SK-N-SH (cell line): ENCODE measurements around the gene PTRH2. TPM values are rescaled to one million over a fixed set of nuclear protein-coding genes. Genes with fewer than 3 reads are reported as not detected.

Source experiments
- CTCF ChIA-PET: fragments of 300-600, 350-600 bp; formaldehyde crosslinking; extraction: SDS; loops from one replicate; lab custom pipeline; 2021; lab: Yijun Ruan, JAX
- POLR2A ChIA-PET: fragments of 350-600 bp; sonication (Branson Sonifier 250); formaldehyde crosslinking; extraction: SDS; loops from one replicate; lab custom pipeline; 2020; ENCODE audit warnings: antibody characterized with exemption, inconsistent platforms; lab: Yijun Ruan, JAX
- DNase-seq: peaks from one replicate; pipeline ENCODE4 v3.0.0; 2012
- H2AFZ ChIP-seq: fragments of 200-600 bp; sonication (generic); 2 replicates; pipeline ENCODE4 v1.8.1; 2016; ENCODE audit warnings: antibody characterized with exemption, mild to moderate bottlenecking, low read depth
- H3F3A ChIP-seq: fragments of 200-600 bp; sonication (generic); replicated peaks from 2 replicates; pipeline ENCODE3; 2016; ENCODE audit warnings: antibody characterized with exemption, mild to moderate bottlenecking; ENCODE audit not compliant: insufficient read depth
- H3K27ac ChIP-seq, 2 experiments: fragments of 200-500 bp in 1 of 2; fragments of 200-600 bp in 1 of 2; sonication (Bioruptor generic) in 1 of 2; sonication (generic), shearing (Covaris generic) in 1 of 2; 2 replicates each; pipeline versions ENCODE4 v1.5.1 to v1.6.1; 2014 to 2016; ENCODE audit warnings: low read depth in 2 of 2, inconsistent platforms in 1 of 2, low read length in 1 of 2, mild to moderate bottlenecking in 1 of 2, mixed read lengths in 1 of 2
- H3K27me3 ChIP-seq: fragments of 200-600 bp; sonication (generic), shearing (Covaris generic); 2 replicates; pipeline ENCODE4 v1.6.1; 2016; ENCODE audit warnings: mixed run types; ENCODE audit not compliant: insufficient read depth
- H3K36me3 ChIP-seq, 2 experiments: fragments of 200-500 bp in 1 of 2; fragments of 200-600 bp in 1 of 2; sonication (Bioruptor generic) in 1 of 2; sonication (generic) in 1 of 2; replicated peaks in 1 of 2; 2 replicates each; pipeline versions ENCODE3 to v1.5.1; 2014 to 2016; ENCODE audit warnings: low read length in 1 of 2, mild to moderate bottlenecking in 1 of 2; ENCODE audit not compliant: insufficient read depth in 2 of 2, control insufficient read depth in 1 of 2
- H3K4me1 ChIP-seq, 2 experiments: fragments of 200-500 bp in 1 of 2; fragments of 200-600 bp in 1 of 2; sonication (Bioruptor generic) in 1 of 2; sonication (generic), shearing (Covaris generic) in 1 of 2; 2 replicates each; pipeline versions ENCODE4 v1.5.1 to v1.6.1; 2014 to 2016; ENCODE audit warnings: low read depth in 1 of 2, low read length in 1 of 2, mixed run types in 1 of 2; ENCODE audit not compliant: insufficient read depth in 2 of 2, control insufficient read depth in 1 of 2
- H3K4me2 ChIP-seq: fragments of 200-600 bp; sonication (generic), shearing (Covaris generic); 2 replicates; pipeline ENCODE4 v1.6.1; 2017; ENCODE audit warnings: mixed run types
- H3K4me3 ChIP-seq, 2 experiments: fragments of 200-500 bp in 1 of 2; fragments of 200-600 bp in 1 of 2; sonication (Bioruptor generic) in 1 of 2; sonication (generic), shearing (Covaris generic) in 1 of 2; 2 replicates each; pipeline versions ENCODE4 v1.5.1 to v1.8.1; 2014 to 2016; ENCODE audit warnings: low read depth in 2 of 2, inconsistent platforms in 1 of 2, low read length in 1 of 2, mild to moderate bottlenecking in 1 of 2, mixed read lengths in 1 of 2, moderate library complexity in 1 of 2
- H3K79me2 ChIP-seq: fragments of 200-600 bp; sonication (generic); 2 replicates; pipeline ENCODE4 v1.8.1; 2017; ENCODE audit warnings: mild to moderate bottlenecking; ENCODE audit not compliant: insufficient read depth
- H3K9ac ChIP-seq: fragments of 200-600 bp; sonication (generic); 2 replicates; pipeline ENCODE4 v1.6.1; 2017; ENCODE audit warnings: mixed run types
- H3K9me2 ChIP-seq: fragments of 200-600 bp; sonication (generic); 2 replicates; pipeline ENCODE4 v1.6.1; 2017; ENCODE audit warnings: mixed run types
- H3K9me3 ChIP-seq: fragments of 200-600 bp; sonication (generic); 2 replicates; pipeline ENCODE4 v1.6.1; 2017; ENCODE audit warnings: mixed run types, mild to moderate bottlenecking, moderate library complexity
- H4K20me1 ChIP-seq: fragments of 200-600 bp; sonication (generic); 2 replicates; pipeline ENCODE4 v1.6.1; 2017; ENCODE audit warnings: mild to moderate bottlenecking, mixed run types; ENCODE audit not compliant: insufficient read depth
- CHD2 ChIP-seq: fragments of 150-350 bp; IDR thresholded peaks from 2 replicates; pipeline ENCODE4 v1.6.1; 2018; ENCODE audit warnings: low read length; ENCODE audit not compliant: partially characterized antibody
- ELF1 ChIP-seq: IDR thresholded peaks from 2 replicates; pipeline ENCODE4 v1.4.0; 2012
- FOSL2 ChIP-seq: IDR thresholded peaks from 2 replicates; pipeline ENCODE4 v1.4.0; 2012; ENCODE audit warnings: low read depth, mild to moderate bottlenecking, moderate library complexity, borderline replicate concordance
- GATA2 ChIP-seq: sonication (generic); formaldehyde crosslinking; IDR thresholded peaks from 2 replicates; pipeline ENCODE4 v1.5.0; 2020; ENCODE audit warnings: mild to moderate bottlenecking, missing genetic modification reagents
- IRF3 ChIP-seq: fragments of 150-350 bp; IDR thresholded peaks from 2 replicates; pipeline ENCODE4 v1.6.1; 2016; ENCODE audit warnings: mild to moderate bottlenecking, low read depth, low read length
- MAX ChIP-seq: IDR thresholded peaks from 2 replicates; pipeline ENCODE4 v1.4.0; 2012; ENCODE audit warnings: low read depth
- MXI1 ChIP-seq: IDR thresholded peaks from 2 replicates; pipeline ENCODE4 v1.6.1; 2012; ENCODE audit warnings: mild to moderate bottlenecking, low read depth, low read length, improper control_type of control experiment
- NFIC ChIP-seq: IDR thresholded peaks from 2 replicates; pipeline ENCODE4 v1.4.0; 2012; ENCODE audit warnings: borderline replicate concordance
- RCOR1 ChIP-seq: fragments of 150-350 bp; IDR thresholded peaks from 2 replicates; pipeline ENCODE4 v1.6.1; 2017; ENCODE audit warnings: antibody characterized with exemption, low read length
- REST ChIP-seq: IDR thresholded peaks from 2 replicates; pipeline ENCODE4 v1.6.1; 2012; ENCODE audit warnings: mild to moderate bottlenecking, low read depth, low read length, moderate library complexity
- RXRA ChIP-seq: IDR thresholded peaks from 2 replicates; pipeline ENCODE4 v1.4.0; 2012; ENCODE audit warnings: low read depth, mild to moderate bottlenecking, borderline replicate concordance
- SMC3 ChIP-seq: IDR thresholded peaks from 2 replicates; pipeline ENCODE4 v1.6.1; 2012; ENCODE audit warnings: low read depth, low read length, improper control_type of control experiment
- TAF1 ChIP-seq: IDR thresholded peaks from 2 replicates; pipeline ENCODE4 v1.6.1; 2012; ENCODE audit warnings: low read depth, mild to moderate bottlenecking, low read length, moderate library complexity, borderline replicate concordance
- YY1 ChIP-seq: IDR thresholded peaks from 2 replicates; pipeline ENCODE4 v1.4.0; 2012; ENCODE audit warnings: low read depth, mild to moderate bottlenecking
- ZBTB33 ChIP-seq: IDR thresholded peaks from 2 replicates; pipeline ENCODE4 v1.4.0; 2012; ENCODE audit warnings: low read depth, borderline replicate concordance
- WGBS: methylation state at CpG from one replicate; pipeline ENCODE4 v1.1.6; 2017; ENCODE audit warnings: low lambda C conversion rate; 5-methylcytosine and 5-hydroxymethylcytosine counted together
- polyA plus RNA-seq, 3 experiments: library from polyadenylated mRNA; depleted of rRNA; stranded (reverse); fragments of >200 nt; gene quantifications; 2 replicates each; pipeline ENCODE4 v1.2.3, GENCODE V29; 2012

Gene PTRH2
- polyA plus RNA-seq, 1 of the 3 experiments (the other 2 are of a cell fraction): 101 TPM

GRCh38 chr17:59725691-59726090 lies 18.5 kb upstream of the PTRH2 start:
- Histone ChIP-seq H3K4me3 (no peak overlapping the region), H3K9me3 (no peaks in the 10 kb centered on the region), H3K9me2 (no peaks in the 10 kb centered on the region), H3F3A (peaks cover 11% of the 10 kb centered on the region), H3K36me3 (peaks cover 0 to 8% of the 10 kb centered on the region in 2 experiments), H3K4me2 (no peak overlapping the region), H3K27ac (no peak overlapping the region), H3K4me1 (no peaks in the 10 kb centered on the region), H3K9ac (no peak overlapping the region), H3K27me3 (no peaks in the 10 kb centered on the region), H4K20me1 (peaks cover 7% of the 10 kb centered on the region; the same call in 1 of the 2 replicates), H3K79me2 (peaks cover 97% of the 10 kb centered on the region), H2AFZ (no peak overlapping the region)
- CTCF ChIA-PET: interaction anchor here (0.5 to 1.4 kb wide), 2 partner anchors 21 to 1172 kb away, joined by 3 read pairs; no protein-coding TSS in a partner anchor
- 82% methylated on average over 2 of the region's 2 CpGs for WGBS
- TF ChIP-seq MAX: no peak
- no peak for TF ChIP-seq IRF3
- TF ChIP-seq ELF1: no peak
- TF ChIP-seq CHD2: no peak
- no peak for TF ChIP-seq MXI1
- no peak for TF ChIP-seq SMC3
- no peak for TF ChIP-seq FOSL2
- no peak for TF ChIP-seq GATA2
- TF ChIP-seq ZBTB33: no peak
- POLR2A ChIA-PET: no interaction called here
- DNase-seq: no peak

- Histone ChIP-seq H3K27me3 (no peaks in the 10 kb centered on the region), H4K20me1 (peaks cover 19% of the 10 kb centered on the region; the same call in 1 of the 2 replicates), H3K9me2 (no peaks in the 10 kb centered on the region), H3K9ac (no peak overlapping the region), H3K4me2 (no peak overlapping the region), H3K4me1 (peaks cover 0 to 11% of the 10 kb centered on the region in 2 experiments; a peak in 1 of 4 replicates), H2AFZ (no peak overlapping the region), H3K4me3 (no peak overlapping the region), H3K9me3 (no peaks in the 10 kb centered on the region), H3K36me3 (peaks cover 0 to 5% of the 10 kb centered on the region in 2 experiments), H3K79me2 (peaks cover 99% of the 10 kb centered on the region), H3F3A (peaks cover 6% of the 10 kb centered on the region), H3K27ac (no peak overlapping the region)
- POLR2A ChIA-PET: no interaction called here
- CTCF ChIA-PET: interaction anchor here (0.7 kb wide), 1 partner anchor 30 kb away, joined by 5 read pairs; no protein-coding TSS in a partner anchor
- DNase-seq: no peak
- WGBS: 92% methylated on average over 1 of the region's 1 CpG
- no peak for TF ChIP-seq NFIC
- no peak for TF ChIP-seq RCOR1
- TF ChIP-seq TAF1: no peak
- no peak for TF ChIP-seq MXI1
- no peak for TF ChIP-seq IRF3
- TF ChIP-seq YY1: no peak
- TF ChIP-seq RXRA: no peak
- TF ChIP-seq REST: no peak
- TF ChIP-seq ZBTB33: no peak
- TF ChIP-seq FOSL2: no peak
- no peak for TF ChIP-seq ELF1
Observed at GRCh38 chr17:59723607-59724006, 16.4 kb upstream of the PTRH2 start.
